WTC11 (cell line): ENCODE results near the gene RBP3.

ENCODE experiments used
- ESRRA ChIP-seq: sonication (generic); formaldehyde crosslinking; IDR thresholded peaks from 2 replicates; pipeline ENCODE4 v1.8.1; 2022; ENCODE audit warnings: mild to moderate bottlenecking, missing genetic modification reagents, borderline replicate concordance
- JUN ChIP-seq: sonication (generic); formaldehyde crosslinking; IDR thresholded peaks from 2 replicates; pipeline ENCODE4 v1.8.0; 2023; ENCODE audit warnings: mild to moderate bottlenecking, missing genetic modification reagents
- ZNF121 ChIP-seq: sonication (generic); formaldehyde crosslinking; IDR thresholded peaks from 2 replicates; pipeline ENCODE4 v1.8.0; 2023; ENCODE audit warnings: missing genetic modification reagents
- ZNF219 ChIP-seq: sonication (generic); formaldehyde crosslinking; IDR thresholded peaks from 2 replicates; pipeline ENCODE4 v1.8.0; 2023; ENCODE audit warnings: missing genetic modification reagents, mild to moderate bottlenecking, borderline replicate concordance
- ZNF396 ChIP-seq: fragments of 250-450 bp; sonication (Bioruptor Pico); IDR thresholded peaks from 2 replicates; pipeline ENCODE4 v1.8.0; 2021; ENCODE audit warnings: mild to moderate bottlenecking, moderate library complexity, borderline replicate concordance
- TF ChIP-seq, protein P1 (sequence below): sonication (generic); formaldehyde crosslinking; IDR thresholded peaks from 2 replicates; pipeline ENCODE4 v1.8.1; 2023; ENCODE audit warnings: mild to moderate bottlenecking, missing genetic modification reagents, borderline replicate concordance
- TF ChIP-seq, protein P2 (sequence below): sonication (generic); formaldehyde crosslinking; IDR thresholded peaks from 2 replicates; pipeline ENCODE4 v1.8.0; 2022; ENCODE audit warnings: mild to moderate bottlenecking, missing genetic modification reagents
- TF ChIP-seq, protein P3 (sequence below): fragments of 200-600 bp; IDR thresholded peaks from 2 replicates; pipeline ENCODE4 v1.8.0; 2022; ENCODE audit warnings: antibody characterized with exemption
- TF ChIP-seq, protein P4 (sequence below): fragments of 250-450 bp; sonication (Bioruptor Pico); IDR thresholded peaks from 2 replicates; pipeline ENCODE4 v2.1.2; 2022; ENCODE audit warnings: mild to moderate bottlenecking, moderate library complexity
- TF ChIP-seq, protein P5 (sequence below): sonication (generic); formaldehyde crosslinking; IDR thresholded peaks from 2 replicates; pipeline ENCODE4 v1.8.0; 2022; ENCODE audit warnings: mild to moderate bottlenecking, missing genetic modification reagents
- TF ChIP-seq, protein P6 (sequence below): fragments of 250-450 bp; sonication (Bioruptor Pico); IDR thresholded peaks from 2 replicates; pipeline ENCODE4 v1.9.0; 2021; ENCODE audit warnings: mild to moderate bottlenecking
- TF ChIP-seq, protein P7 (sequence below): sonication (generic); formaldehyde crosslinking; IDR thresholded peaks from 2 replicates; pipeline ENCODE4 v1.8.1; 2022; ENCODE audit warnings: low read depth, mild to moderate bottlenecking, moderate library complexity, missing genetic modification reagents, borderline replicate concordance

DNA sequence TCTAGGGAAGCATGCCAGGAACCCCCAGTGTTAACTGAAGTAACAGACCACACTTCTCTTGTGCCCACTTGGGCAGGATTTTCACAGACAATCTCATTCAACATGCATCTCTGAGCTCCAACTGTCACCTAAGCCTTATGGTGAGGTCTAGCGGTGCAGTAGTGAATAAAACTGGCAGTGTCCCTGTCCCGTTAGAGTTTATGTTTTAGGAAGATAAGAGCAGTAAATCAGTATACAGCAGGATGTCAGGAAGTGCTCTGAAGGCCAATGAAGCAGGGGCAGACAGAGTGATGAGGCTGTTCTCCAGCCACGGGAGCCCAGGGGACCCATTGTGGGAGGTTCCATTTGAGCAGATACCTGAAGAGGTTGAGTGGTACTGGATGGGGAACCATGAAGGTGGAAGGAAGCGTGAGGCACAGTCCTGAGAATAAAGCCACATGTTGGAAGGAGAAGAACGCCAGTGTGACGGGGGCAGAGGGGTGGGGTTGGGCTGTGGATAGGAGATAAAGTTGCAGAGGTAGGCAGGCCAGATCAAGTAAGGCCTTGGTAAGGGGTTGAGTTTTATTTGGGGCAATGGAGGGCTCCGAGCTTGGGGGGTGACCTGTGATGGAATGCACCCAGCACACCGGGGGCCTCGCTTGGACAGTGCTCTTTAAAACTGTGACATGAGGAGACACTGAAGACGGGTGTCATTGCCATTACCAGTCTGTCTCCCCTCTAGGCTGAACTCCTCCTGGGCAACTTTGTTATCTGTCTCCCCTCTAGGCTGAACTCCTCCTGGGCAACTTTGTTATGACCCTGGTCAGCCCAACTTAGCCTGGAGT, 41.6 kb upstream of the RBP3 start:
- TF ChIP-seq, protein P1, sequence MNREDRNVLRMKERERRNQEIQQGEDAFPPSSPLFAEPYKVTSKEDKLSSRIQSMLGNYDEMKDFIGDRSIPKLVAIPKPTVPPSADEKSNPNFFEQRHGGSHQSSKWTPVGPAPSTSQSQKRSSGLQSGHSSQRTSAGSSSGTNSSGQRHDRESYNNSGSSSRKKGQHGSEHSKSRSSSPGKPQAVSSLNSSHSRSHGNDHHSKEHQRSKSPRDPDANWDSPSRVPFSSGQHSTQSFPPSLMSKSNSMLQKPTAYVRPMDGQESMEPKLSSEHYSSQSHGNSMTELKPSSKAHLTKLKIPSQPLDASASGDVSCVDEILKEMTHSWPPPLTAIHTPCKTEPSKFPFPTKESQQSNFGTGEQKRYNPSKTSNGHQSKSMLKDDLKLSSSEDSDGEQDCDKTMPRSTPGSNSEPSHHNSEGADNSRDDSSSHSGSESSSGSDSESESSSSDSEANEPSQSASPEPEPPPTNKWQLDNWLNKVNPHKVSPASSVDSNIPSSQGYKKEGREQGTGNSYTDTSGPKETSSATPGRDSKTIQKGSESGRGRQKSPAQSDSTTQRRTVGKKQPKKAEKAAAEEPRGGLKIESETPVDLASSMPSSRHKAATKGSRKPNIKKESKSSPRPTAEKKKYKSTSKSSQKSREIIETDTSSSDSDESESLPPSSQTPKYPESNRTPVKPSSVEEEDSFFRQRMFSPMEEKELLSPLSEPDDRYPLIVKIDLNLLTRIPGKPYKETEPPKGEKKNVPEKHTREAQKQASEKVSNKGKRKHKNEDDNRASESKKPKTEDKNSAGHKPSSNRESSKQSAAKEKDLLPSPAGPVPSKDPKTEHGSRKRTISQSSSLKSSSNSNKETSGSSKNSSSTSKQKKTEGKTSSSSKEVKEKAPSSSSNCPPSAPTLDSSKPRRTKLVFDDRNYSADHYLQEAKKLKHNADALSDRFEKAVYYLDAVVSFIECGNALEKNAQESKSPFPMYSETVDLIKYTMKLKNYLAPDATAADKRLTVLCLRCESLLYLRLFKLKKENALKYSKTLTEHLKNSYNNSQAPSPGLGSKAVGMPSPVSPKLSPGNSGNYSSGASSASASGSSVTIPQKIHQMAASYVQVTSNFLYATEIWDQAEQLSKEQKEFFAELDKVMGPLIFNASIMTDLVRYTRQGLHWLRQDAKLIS = no peak
- TF ChIP-seq, protein P2, sequence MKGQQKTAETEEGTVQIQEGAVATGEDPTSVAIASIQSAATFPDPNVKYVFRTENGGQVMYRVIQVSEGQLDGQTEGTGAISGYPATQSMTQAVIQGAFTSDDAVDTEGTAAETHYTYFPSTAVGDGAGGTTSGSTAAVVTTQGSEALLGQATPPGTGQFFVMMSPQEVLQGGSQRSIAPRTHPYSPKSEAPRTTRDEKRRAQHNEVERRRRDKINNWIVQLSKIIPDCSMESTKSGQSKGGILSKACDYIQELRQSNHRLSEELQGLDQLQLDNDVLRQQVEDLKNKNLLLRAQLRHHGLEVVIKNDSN = no peak
- no peak for TF ChIP-seq ZNF396 (CRISPR knock-in tag)
- TF ChIP-seq, protein P3, sequence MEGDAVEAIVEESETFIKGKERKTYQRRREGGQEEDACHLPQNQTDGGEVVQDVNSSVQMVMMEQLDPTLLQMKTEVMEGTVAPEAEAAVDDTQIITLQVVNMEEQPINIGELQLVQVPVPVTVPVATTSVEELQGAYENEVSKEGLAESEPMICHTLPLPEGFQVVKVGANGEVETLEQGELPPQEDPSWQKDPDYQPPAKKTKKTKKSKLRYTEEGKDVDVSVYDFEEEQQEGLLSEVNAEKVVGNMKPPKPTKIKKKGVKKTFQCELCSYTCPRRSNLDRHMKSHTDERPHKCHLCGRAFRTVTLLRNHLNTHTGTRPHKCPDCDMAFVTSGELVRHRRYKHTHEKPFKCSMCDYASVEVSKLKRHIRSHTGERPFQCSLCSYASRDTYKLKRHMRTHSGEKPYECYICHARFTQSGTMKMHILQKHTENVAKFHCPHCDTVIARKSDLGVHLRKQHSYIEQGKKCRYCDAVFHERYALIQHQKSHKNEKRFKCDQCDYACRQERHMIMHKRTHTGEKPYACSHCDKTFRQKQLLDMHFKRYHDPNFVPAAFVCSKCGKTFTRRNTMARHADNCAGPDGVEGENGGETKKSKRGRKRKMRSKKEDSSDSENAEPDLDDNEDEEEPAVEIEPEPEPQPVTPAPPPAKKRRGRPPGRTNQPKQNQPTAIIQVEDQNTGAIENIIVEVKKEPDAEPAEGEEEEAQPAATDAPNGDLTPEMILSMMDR = no peak
- no peak for TF ChIP-seq JUN (CRISPR knock-in tag)
- TF ChIP-seq ESRRA = no peak
- TF ChIP-seq, protein P4, sequence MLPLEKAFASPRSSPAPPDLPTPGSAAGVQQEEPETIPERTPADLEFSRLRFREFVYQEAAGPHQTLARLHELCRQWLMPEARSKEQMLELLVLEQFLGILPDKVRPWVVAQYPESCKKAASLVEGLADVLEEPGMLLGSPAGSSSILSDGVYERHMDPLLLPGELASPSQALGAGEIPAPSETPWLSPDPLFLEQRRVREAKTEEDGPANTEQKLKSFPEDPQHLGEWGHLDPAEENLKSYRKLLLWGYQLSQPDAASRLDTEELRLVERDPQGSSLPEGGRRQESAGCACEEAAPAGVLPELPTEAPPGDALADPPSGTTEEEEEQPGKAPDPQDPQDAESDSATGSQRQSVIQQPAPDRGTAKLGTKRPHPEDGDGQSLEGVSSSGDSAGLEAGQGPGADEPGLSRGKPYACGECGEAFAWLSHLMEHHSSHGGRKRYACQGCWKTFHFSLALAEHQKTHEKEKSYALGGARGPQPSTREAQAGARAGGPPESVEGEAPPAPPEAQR = no peak
- TF ChIP-seq, protein P5, sequence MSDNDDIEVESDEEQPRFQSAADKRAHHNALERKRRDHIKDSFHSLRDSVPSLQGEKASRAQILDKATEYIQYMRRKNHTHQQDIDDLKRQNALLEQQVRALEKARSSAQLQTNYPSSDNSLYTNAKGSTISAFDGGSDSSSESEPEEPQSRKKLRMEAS = no peak
- no peak for TF ChIP-seq ZNF219 (CRISPR knock-in tag)
- TF ChIP-seq, protein P6, sequence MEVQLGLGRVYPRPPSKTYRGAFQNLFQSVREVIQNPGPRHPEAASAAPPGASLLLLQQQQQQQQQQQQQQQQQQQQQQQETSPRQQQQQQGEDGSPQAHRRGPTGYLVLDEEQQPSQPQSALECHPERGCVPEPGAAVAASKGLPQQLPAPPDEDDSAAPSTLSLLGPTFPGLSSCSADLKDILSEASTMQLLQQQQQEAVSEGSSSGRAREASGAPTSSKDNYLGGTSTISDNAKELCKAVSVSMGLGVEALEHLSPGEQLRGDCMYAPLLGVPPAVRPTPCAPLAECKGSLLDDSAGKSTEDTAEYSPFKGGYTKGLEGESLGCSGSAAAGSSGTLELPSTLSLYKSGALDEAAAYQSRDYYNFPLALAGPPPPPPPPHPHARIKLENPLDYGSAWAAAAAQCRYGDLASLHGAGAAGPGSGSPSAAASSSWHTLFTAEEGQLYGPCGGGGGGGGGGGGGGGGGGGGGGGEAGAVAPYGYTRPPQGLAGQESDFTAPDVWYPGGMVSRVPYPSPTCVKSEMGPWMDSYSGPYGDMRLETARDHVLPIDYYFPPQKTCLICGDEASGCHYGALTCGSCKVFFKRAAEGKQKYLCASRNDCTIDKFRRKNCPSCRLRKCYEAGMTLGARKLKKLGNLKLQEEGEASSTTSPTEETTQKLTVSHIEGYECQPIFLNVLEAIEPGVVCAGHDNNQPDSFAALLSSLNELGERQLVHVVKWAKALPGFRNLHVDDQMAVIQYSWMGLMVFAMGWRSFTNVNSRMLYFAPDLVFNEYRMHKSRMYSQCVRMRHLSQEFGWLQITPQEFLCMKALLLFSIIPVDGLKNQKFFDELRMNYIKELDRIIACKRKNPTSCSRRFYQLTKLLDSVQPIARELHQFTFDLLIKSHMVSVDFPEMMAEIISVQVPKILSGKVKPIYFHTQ (CRISPR knock-in tag) = no peak
- no peak for TF ChIP-seq ZNF121 (CRISPR knock-in tag)
- TF ChIP-seq, protein P7, sequence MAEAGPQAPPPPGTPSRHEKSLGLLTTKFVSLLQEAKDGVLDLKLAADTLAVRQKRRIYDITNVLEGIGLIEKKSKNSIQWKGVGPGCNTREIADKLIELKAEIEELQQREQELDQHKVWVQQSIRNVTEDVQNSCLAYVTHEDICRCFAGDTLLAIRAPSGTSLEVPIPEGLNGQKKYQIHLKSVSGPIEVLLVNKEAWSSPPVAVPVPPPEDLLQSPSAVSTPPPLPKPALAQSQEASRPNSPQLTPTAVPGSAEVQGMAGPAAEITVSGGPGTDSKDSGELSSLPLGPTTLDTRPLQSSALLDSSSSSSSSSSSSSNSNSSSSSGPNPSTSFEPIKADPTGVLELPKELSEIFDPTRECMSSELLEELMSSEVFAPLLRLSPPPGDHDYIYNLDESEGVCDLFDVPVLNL (CRISPR knock-in tag) = no peak
